A673 (cell line): Measurements from ENCODE around the gene MAML3.

Source experiments
- CTCF ChIP-seq: fragments of 300-800, 200-600 bp; sonication (generic); conservative IDR thresholded peaks from 2 replicates; pipeline ENCODE4 v1.5.1; 2017; ENCODE audit warnings: low read depth, mild to moderate bottlenecking, antibody characterized with exemption, low read length, moderate library complexity, mixed read lengths
- EZH2 ChIP-seq: fragments of 200-600 bp; sonication (generic); IDR thresholded peaks from 2 replicates; pipeline ENCODE4 v1.6.1; 2017; ENCODE audit warnings: borderline replicate concordance, low read depth, mild to moderate bottlenecking, mixed read lengths, antibody characterized with exemption, low read length; ENCODE audit not compliant: poor library complexity, severe bottlenecking

GRCh38 chr4:140125374-140125773 lies 28.6 kb downstream of the MAML3 start:
- no peak for TF ChIP-seq CTCF
- TF ChIP-seq EZH2 = no peak
